Testis (tissue), 3 donors: ENCODE measurements around the gene CPXM2. TPM values are rescaled to one million over a fixed set of nuclear protein-coding genes. Genes with fewer than 3 reads are reported as not detected.
A peak's percentile ranks its signal among the peaks of the same experiment; 100 is the strongest.
"Not testable (repeated sequence)": the region's sequence is repeated elsewhere in the genome, so short reads cannot be mapped to it uniquely, and the experiment has no call there.

Source experiments
- DNase-seq: peaks from one replicate; pipeline ENCODE4 v3.0.0-alpha.2; 2019
- H3K27ac ChIP-seq, 2 donors: fragments of 200-600 bp; sonication (generic); one replicate each; pipeline ENCODE4 v1.5.1; 2019
- H3K27me3 ChIP-seq: fragments of 200-600 bp; sonication (generic); one replicate; pipeline ENCODE4 v1.5.1; 2019
- H3K36me3 ChIP-seq: fragments of 200-600 bp; sonication (generic); one replicate; pipeline ENCODE4 v1.5.1; 2017; ENCODE audit warnings: low read depth; ENCODE audit errors: missing control alignments
- H3K4me1 ChIP-seq: fragments of 200-600 bp; sonication (generic); one replicate; pipeline ENCODE4 v1.5.1; 2019
- H3K4me3 ChIP-seq, 2 donors: fragments of 200-600 bp; sonication (generic); one replicate each; pipeline ENCODE4 v1.5.1; 2017 to 2019
- H3K9me3 ChIP-seq: fragments of 200-600 bp; sonication (generic); one replicate; pipeline ENCODE4 v1.5.1; 2017
- POLR2A ChIP-seq: fragments of 450-650 bp; IDR thresholded peaks from one replicate; pipeline ENCODE4 v1.6.1; 2017; ENCODE audit warnings: antibody characterized with exemption, mild to moderate bottlenecking, moderate library complexity
- WGBS, 2 donors: methylation state at CpG; one replicate each; pipeline ENCODE4 v1.1.5; 2018; 5-methylcytosine and 5-hydroxymethylcytosine counted together
- intact Hi-C: fragments of 100-400 bp; cut with DNase I; formaldehyde crosslinking; loops from one replicate; pipeline ENCODE4 v1.15.1; 2023; ENCODE audit warnings: low total_unique reads
- polyA plus RNA-seq: library from polyadenylated mRNA; stranded (reverse); fragments of 350-450 nt; fragmentation: Illumina TruSeq; extraction: RNeasy Lipid Tissue Mini Kit (QIAGEN cat#74804); gene quantifications from one replicate; pipeline ENCODE4 v1.2.3, GENCODE V29; 2014; ENCODE audit warnings: low read depth, low replicate concordance; ENCODE audit not compliant: insufficient read depth
- total RNA-seq, 2 donors: library from RNA; depleted of rRNA; stranded (reverse); fragments of >200 nt; gene quantifications; one replicate each; pipeline ENCODE4 v1.2.3, GENCODE V29; 2016
- TF ChIP-seq, protein P1 (sequence below), 3 experiments: fragments of 450-650 bp in 2 of 3; fragments of 200-600 bp in 1 of 3; sonication (generic) in 1 of 3; IDR thresholded peaks; one replicate each; pipeline ENCODE4 v1.5.1; 2016 to 2019; ENCODE audit warnings: antibody characterized with exemption in 3 of 3, mild to moderate bottlenecking in 2 of 3, moderate library complexity in 1 of 3

Gene CPXM2
- total and polyA plus RNA-seq, 3 donors from 2014 or later: 16.0 to 40.0 (median 17.5) TPM

DNA sequence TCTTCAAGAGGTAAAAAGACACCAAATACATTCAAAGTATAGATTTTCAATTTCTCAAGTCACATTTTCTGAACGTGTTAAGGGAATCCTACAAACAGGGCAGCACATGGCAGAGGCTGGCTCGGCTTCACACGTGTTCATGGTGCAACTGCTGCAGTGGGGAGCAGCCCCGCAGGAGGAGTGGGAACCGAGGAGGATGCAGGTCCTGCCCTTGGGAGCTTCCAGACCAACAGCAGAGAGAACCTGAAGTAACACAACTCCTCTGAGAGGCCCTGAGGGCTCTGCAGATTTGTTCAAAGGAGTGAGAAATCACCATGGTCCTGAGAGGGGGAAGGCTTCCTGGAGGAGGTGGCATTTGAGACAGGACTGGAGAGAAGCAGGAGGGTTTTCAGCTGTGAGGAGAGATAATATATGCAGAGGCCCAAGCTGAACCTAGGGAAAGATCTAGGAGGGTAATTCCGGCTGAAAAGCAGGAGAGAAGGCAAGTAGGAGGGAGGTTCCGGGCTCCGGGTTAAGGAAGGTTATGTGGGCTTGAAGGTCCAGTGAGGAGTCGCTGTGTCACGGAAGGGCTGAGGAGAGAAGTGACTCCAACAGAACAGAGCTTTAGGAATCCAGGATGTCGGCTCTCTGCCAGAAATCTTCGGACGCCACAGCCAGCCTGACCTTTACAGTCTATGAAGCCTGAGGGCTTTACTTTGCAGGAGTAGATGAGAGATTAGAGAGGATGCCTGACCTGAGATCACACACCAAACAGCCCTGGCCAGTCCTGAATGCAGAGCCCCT is 148.0 kb downstream of the CPXM2 start:
- no peak overlapping the region for H3K4me3 ChIP-seq
- H3K36me3 ChIP-seq: no peaks in the 10 kb centered on the region
- no peaks in the 10 kb centered on the region for H3K27me3 ChIP-seq
- 51 to 60% methylated on average over 10 to 13 of the region's 13 CpGs for WGBS, 2 donors
- DNase-seq: peak; percentile 23
- H3K27ac ChIP-seq: no peak overlapping the region
- intact Hi-C loops: no loop called here
- no peaks in the 10 kb centered on the region for H3K9me3 ChIP-seq
- TF ChIP-seq POLR2A: no peak
- TF ChIP-seq, protein P1, sequence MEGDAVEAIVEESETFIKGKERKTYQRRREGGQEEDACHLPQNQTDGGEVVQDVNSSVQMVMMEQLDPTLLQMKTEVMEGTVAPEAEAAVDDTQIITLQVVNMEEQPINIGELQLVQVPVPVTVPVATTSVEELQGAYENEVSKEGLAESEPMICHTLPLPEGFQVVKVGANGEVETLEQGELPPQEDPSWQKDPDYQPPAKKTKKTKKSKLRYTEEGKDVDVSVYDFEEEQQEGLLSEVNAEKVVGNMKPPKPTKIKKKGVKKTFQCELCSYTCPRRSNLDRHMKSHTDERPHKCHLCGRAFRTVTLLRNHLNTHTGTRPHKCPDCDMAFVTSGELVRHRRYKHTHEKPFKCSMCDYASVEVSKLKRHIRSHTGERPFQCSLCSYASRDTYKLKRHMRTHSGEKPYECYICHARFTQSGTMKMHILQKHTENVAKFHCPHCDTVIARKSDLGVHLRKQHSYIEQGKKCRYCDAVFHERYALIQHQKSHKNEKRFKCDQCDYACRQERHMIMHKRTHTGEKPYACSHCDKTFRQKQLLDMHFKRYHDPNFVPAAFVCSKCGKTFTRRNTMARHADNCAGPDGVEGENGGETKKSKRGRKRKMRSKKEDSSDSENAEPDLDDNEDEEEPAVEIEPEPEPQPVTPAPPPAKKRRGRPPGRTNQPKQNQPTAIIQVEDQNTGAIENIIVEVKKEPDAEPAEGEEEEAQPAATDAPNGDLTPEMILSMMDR (IDR thresholded peaks at IDR 0.05): no peak
- H3K4me1 ChIP-seq: peaks cover 5% of the 10 kb centered on the region

DNA sequence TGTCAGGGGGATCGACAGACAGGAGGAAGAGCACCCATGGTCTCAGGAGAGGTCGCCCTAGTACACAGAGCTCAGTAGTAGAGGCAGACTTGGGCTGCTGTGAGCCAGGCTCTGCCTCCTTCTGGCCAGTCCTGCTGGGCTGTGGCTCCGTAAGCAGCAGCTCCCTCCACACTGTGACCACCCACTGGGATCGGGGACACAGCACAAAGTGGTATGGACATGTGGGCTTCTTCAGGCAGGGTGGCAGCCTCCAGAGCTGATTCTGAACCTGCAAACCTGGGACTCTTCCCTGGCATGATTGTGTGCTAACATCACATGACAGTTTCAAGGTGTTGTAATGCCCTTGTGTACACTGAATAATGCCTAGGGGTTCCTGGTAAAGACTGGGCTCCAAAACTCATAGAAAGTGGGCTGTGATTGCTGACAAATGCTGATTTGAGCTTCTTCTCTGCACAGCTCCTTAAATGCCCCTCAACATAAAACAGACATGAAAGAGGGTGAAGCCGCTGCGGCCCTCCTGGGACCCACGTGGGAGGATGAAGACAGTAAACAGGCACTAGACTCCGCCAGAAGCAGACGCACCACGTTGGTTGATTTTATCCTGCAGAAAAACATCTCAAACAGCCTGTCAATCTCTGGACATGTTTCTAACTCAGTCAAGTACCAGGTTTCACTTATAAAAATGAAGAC is 148.7 kb downstream of the CPXM2 start:
- no peaks in the 10 kb centered on the region for H3K27me3 ChIP-seq
- 64 to 76% methylated on average over 6 to 10 of the region's 10 CpGs for WGBS, 2 donors
- intact Hi-C loops: no loop called here
- H3K27ac ChIP-seq: no peak overlapping the region
- TF ChIP-seq POLR2A: no peak
- TF ChIP-seq, protein P1 (IDR thresholded peaks at IDR 0.05): no peak
- DNase-seq: no peak
- peaks cover 5% of the 10 kb centered on the region for H3K4me1 ChIP-seq
- H3K4me3 ChIP-seq: no peak overlapping the region
- no peaks in the 10 kb centered on the region for H3K9me3 ChIP-seq
- no peaks in the 10 kb centered on the region for H3K36me3 ChIP-seq

DNA sequence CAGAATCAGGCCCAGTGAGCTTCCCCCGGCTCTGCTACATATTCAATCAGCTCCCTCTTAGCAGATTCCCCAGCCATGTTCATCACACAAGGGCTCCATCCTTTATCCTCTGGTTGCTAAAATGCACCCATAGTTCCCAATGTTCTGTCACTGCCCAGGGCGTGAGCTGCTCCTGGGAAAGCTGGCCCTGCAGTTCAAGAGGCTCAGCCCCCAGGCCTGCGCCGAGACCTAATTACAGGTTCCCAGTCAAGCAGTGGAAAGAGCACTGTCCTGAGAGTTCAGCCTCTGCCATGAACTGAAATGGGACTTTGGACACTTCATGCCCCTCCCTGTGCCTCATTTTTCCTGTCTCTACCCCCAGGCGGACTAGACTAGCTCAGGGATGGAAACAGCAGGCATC is 149.9 kb downstream of the CPXM2 start:
- Histone ChIP-seq H3K36me3 (no peaks in the 10 kb centered on the region), H3K4me1 (peaks cover 5% of the 10 kb centered on the region), H3K9me3 (no peaks in the 10 kb centered on the region), H3K27me3 (no peaks in the 10 kb centered on the region), H3K27ac (no peak overlapping the region), H3K4me3 (no peak overlapping the region)
- TF ChIP-seq POLR2A: no peak
- TF ChIP-seq, protein P1 (IDR thresholded peaks at IDR 0.05): no peak
- intact Hi-C loops: no loop called here
- 88 to 91% methylated on average over 5 of the region's 5 CpGs for WGBS, 2 donors
- DNase-seq: no peak

DNA sequence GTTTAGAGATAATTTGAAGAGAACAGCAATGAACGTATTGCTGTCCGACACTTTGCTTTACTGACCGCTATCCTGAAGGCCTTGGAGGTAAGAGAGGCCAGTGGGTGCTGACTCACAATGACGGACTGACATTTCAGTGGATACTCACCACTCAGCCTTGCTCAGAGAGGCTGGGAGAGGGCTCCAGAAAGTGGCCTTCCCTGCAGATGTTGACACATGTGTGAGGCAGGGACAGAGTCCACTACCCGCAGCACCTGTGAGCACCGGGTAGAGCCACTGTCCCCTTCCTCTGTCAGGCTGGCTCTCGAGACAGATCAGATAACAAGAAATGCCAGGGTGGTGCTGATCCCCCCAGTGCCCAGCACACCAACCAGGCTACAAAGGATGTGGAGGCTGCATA is 150.5 kb downstream of the CPXM2 start:
- no peak for DNase-seq
- Histone ChIP-seq H3K4me1 (peaks cover 5% of the 10 kb centered on the region), H3K4me3 (no peak overlapping the region), H3K27ac (no peak overlapping the region), H3K36me3 (no peaks in the 10 kb centered on the region), H3K27me3 (no peaks in the 10 kb centered on the region), H3K9me3 (no peaks in the 10 kb centered on the region)
- 72 to 86% methylated on average over 7 of the region's 7 CpGs for WGBS, 2 donors
- intact Hi-C loops: no loop called here
- TF ChIP-seq, protein P1 (IDR thresholded peaks at IDR 0.05): no peak
- no peak for TF ChIP-seq POLR2A

DNA sequence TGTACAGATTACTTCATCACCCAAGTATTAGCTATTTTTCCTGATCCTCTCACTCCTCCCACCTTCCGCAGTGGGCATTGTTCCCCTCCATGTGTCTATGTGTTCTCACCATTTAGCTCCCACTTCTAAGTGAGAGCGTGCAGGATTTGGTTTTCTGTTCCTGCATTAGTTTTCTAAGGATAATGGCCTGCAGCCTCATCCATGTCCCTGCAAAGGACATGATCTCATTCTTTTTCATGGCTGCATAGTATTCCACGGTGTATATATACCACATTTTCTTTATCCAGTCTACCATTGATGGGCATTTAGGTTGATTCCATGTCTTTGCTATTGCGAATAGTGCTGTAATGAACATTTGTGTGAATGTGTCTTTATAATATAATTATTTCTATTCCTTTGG is 154.7 kb downstream of the CPXM2 start:
- H3K27me3 ChIP-seq, H3K4me1 ChIP-seq, H3K9me3 ChIP-seq, H3K36me3 ChIP-seq, H3K27ac ChIP-seq, H3K4me3 ChIP-seq, intact Hi-C loops, DNase-seq: not testable (repeated sequence)
- 65 to 91% methylated on average over 4 of the region's 4 CpGs for WGBS, 2 donors
